GM21447 (cell line): ENCODE data around the gene NPAS3.
"Not testable (repeated sequence)": the region's sequence is repeated elsewhere in the genome, so short reads cannot be mapped to it uniquely, and the experiment has no call there.

Experiments
- ATAC-seq: cut with Tn5 transposase; IDR thresholded peaks from one replicate; pipeline ENCODE4 v1.9.1; 2021; ENCODE audit not compliant: unreplicated experiment

Gene NPAS3

DNA sequence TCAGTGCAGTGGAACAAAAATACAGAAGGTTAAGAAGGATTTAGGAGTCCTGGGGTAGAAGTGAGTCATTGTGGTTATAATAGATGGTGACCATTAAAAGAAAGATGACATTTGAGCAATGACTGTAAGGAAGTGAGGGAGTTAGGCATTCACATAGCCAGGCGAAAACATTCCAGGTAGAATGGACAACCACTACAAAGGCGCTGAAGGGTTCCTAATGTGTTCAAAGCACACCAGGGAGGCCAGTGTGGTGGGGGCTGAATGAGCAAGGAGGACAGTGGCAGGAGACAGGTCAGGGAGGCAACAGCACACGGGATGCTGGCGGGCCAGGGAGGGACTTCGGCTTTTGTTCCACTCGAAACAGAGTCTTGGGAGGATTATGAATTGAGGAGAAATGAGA lies 129.9 kb downstream of the NPAS3 start:
- no peak for ATAC-seq

DNA sequence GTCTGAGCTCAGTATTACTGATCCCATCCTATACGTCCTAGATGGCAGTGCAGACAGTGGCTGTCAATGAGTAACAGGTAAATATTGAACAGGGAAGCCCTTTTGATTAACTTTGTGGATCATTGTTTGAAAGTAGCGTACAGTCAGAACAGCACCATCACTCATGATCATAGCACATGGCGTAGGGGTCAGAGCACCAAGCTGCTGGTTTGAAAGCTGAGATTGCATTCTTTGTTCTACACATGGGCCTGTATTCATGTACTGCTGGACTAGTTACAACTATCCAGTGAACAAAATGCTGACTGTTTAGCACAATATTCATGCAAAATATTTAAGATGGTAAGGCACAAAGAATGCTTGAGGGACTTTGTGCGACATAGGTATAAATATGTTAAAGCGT lies 131.8 kb downstream of the NPAS3 start:
- ATAC-seq: no peak

DNA sequence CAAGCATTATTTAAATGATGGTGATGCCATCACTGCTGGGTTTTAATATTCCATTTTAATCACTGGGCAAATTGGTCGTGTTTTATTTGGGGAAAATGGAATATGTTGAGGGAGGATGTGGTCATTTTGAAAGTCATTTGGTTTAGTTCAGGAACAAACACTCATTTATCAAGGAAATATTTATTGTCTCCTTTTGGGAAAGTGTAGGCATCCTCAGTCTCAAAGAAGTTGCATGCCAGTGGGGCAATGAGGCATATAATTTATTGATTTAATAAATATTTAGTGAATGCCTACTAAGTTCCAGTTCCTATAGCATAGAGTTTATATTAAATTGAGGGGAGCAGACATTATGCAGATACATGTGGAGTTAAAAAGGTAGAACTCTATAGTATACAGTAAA lies 134.3 kb downstream of the NPAS3 start:
- ATAC-seq: no peak

GRCh38 chr14:33081259-33081658 lies 142.6 kb downstream of the NPAS3 start:
- no peak for ATAC-seq

DNA sequence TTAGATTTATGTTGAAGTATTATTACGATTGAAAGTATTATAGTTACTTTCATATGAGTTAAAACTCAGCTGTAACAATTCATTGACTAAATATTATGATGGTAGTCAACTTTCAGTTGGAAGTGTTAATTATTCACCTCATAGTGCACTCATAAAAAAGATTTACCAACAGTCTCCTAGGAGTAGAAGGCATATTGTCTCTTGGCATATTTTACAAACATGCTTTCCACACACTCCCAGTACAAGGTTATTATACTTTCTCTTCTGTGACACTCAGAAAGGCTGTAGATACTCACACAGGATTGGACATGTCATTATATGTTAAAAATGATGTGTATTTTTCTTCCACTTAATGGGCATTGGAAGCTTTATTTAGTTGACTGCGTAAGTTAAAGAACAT lies 147.1 kb downstream of the NPAS3 start:
- ATAC-seq: no peak

- ATAC-seq: not testable (repeated sequence)
Measured at GRCh38 chr14:33088274-33088673, 149.6 kb downstream of the NPAS3 start.

DNA sequence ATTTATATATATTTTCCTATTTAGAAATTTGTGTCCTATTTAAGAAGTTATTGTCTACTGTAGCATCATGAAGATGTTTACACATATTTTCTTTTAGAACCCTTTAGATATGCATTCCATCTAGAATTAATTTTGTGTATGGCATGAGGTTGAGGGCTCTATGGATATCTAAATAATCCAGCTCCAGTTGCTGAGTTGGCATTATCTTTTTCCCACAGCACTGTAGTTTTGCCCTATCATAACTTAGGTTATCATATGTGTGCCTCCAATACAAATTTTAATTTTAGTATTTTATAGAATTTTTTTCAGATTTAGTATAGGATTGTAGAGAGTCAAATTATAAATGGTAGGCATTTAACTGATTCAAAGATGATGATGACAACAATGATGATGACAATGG lies 159.3 kb downstream of the NPAS3 start:
- no peak for ATAC-seq

DNA sequence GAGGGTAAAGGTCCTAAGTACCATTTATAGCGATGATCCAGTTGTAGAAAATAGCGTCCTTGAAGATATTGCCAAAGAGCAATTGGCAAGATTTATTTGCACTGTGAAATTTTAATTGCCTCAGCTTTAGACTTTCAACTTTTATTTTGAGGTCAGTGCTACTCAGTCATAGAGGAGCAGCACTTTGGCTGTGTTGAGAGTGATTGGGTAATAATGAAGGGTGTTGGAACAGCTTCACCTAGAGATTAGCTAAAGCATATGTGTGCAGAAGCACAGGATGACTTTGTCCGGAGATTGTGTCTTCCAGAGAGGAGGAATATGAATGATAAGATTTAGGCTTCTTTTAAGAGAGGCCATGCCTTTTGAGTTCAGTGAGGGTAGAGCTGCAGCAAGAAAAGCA lies 164.8 kb downstream of the NPAS3 start:
- no peak for ATAC-seq

GRCh38 chr14:33103966-33104365 lies 165.3 kb downstream of the NPAS3 start:
- no peak for ATAC-seq

DNA sequence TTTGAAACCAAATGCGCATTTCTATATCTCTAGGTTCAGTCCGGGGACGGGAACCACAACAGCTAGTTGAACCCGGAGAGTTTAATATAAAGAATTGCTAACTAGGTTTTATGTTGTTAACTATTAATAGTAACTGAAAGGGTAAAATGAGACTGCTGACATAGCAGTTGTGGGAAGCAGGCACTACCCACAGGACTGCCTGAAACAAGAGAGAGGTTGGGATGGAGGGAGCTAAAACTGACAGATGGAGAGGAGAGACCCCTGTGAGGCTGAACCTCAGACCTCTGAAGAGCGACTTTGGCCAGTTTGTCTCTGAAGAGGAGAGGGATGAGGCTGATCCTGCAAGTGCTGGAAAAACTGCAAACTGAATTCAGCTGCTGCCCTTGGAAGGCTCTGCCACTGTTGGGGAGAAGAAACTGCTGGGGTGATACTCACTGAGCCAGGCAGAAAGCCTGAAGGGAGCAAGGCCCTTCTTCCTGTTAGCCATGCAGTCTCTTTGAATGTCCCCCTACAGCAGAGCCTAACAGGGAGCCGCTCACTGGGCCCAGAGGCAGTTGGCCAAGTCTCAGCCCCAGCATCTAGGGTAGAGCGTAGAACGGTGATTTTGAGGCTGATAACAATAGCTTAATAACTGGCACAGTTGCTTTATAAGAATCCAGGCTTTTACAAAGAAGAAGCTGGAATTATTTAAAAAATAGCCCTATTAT lies 172.2 kb downstream of the NPAS3 start:
- ATAC-seq: no peak

GRCh38 chr14:33114331-33114730 lies 175.7 kb downstream of the NPAS3 start:
- ATAC-seq: no peak

DNA sequence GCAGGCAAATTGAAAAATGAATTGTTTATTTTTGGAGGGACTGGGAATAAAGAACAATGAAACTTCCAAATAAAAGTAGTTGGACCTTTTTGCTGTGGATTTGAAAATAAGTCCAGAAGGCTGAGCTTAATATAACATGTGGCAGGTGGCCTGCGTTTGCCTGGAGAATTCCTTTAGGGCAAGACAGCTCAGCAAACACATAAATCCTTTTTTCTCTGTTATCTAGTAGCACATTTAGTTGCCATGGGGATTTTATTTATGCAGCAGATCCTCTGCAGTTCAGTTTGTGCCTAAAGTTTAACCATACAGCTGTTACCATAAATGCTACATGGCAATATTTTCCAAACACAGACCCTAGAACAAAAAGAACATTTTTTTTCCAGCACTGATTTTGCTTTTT lies 180.0 kb downstream of the NPAS3 start:
- ATAC-seq: no peak

- ATAC-seq: no peak
Measured at GRCh38 chr14:33120341-33120740, 181.7 kb downstream of the NPAS3 start.

DNA sequence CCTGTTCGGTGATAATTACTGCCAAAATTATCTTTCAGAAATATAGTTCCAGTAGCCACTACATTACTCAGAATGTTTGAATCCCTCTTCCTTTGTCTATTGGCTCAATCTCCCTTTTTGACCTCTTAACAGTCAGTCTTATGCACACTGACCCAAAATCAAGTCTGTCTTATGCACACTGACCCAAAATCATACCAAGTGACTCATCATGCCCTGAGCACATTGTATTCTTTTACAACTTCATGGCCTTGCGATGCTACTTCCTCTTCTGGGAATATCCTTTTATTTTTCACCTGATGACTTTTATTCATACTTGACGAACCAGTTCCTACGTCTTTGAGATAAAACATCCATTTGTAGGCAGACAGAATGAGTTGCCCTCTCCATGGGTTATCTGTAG lies 182.3 kb downstream of the NPAS3 start:
- ATAC-seq: no peak

DNA sequence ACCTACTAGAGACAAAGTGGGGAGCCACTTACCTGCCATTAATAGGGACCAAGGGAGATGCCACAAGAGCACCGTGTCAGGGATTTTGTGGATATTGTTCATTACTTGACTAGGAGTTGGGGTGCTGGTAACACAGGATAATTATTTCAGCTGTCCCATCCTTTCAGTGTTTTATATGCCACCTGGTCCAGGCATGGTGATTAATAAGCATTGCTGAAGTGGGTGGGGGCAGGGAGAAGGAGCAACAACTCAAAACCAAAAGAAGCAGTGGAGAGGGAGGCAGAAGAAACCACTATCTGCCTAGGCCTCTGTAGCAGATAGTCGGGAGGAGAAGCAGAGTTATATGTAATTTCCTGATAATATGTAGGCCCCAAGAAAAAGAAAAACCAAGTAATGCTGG lies 184.6 kb downstream of the NPAS3 start:
- ATAC-seq: no peak

GRCh38 chr14:33126433-33126832 lies 187.8 kb downstream of the NPAS3 start:
- no peak for ATAC-seq

DNA sequence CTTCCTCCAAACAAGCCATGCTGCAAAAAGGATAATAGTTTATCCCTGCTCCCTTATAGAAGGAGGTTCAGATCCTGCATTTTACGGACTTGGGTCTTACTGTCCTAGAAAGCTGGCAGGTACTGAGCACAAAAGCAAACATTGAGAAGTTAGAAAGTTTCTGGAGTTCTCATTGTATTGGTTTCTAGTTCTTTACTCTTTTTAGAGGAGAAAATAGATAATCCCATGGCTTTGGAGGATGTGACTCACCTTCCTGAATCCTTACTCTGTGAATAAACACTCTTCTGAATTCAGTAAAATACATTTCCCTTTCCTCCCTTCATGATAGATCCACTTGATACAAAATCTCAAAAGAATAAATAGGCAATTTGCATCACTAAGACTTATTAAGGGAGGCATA lies 188.9 kb downstream of the NPAS3 start:
- no peak for ATAC-seq

- no peak for ATAC-seq
Measured at GRCh38 chr14:33131801-33132200, 193.1 kb downstream of the NPAS3 start.

GRCh38 chr14:33134162-33134561 lies 195.5 kb downstream of the NPAS3 start:
- ATAC-seq: no peak

- ATAC-seq: no peak
Measured at GRCh38 chr14:33134975-33135374, 196.3 kb downstream of the NPAS3 start.

- ATAC-seq: no peak
Measured at GRCh38 chr14:33150666-33151428, 212.2 kb downstream of the NPAS3 start.

- no peak for ATAC-seq
Measured at GRCh38 chr14:33163109-33163508, 224.4 kb downstream of the NPAS3 start.

GRCh38 chr14:33163600-33163999 lies 224.9 kb downstream of the NPAS3 start:
- no peak for ATAC-seq
